HG03060 (cell line): ENCODE results near the gene NBPF3.

ENCODE experiments used
- ATAC-seq: cut with Tn5 transposase; IDR thresholded peaks from one replicate; pipeline ENCODE4 v1.9.1; 2021; ENCODE audit warnings: low read depth, moderate number of reproducible peaks; ENCODE audit not compliant: unreplicated experiment

The NBPF3 gene

DNA sequence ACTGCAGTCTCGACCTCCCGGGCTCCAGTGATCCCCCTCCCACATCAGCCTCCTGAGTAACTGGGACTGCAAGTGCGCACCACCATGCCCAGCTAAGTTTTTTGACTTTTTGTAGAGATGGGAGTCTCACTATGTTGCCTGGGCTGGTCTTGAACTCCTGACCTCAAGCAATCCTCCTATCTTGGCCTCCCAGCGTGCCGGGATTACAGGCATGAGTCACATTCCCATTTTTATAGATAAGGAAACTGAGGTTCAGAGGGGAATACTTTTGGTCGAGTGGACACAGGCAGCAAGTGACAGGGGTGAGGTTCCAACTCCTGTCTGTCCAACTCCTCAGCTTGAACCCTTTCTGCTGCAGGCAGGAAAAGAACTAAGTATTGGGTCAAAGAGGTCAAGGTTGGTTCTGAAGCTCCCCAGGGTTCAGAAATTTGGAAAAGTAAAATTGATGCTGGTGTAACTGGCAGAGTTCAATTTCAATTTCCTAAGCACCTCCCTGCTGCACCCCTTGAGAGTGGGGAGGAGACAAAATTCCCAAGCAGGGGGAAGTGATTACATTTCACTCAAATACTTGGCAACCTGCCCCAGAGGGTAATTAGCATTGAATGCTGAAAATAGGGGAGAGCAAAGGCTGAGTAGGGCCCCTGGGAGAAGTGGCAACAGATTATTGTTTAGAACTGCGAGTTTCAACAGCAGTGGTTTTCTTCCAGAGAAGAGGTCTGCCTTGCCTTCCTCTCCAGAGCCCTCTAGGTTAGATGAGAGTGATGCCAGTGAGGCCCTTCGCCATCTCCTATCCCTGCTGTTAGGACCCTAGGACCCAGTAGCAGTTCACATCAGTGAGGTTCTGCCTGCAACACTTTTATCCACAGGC lies 51.8 kb downstream of the NBPF3 start:
- no peak for ATAC-seq

GRCh38 chr1:21492356-21492625 lies 52.4 kb downstream of the NBPF3 start:
- no peak for ATAC-seq

- ATAC-seq, result no peak
Observed at GRCh38 chr1:21494196-21494595, 54.3 kb downstream of the NBPF3 start.

DNA sequence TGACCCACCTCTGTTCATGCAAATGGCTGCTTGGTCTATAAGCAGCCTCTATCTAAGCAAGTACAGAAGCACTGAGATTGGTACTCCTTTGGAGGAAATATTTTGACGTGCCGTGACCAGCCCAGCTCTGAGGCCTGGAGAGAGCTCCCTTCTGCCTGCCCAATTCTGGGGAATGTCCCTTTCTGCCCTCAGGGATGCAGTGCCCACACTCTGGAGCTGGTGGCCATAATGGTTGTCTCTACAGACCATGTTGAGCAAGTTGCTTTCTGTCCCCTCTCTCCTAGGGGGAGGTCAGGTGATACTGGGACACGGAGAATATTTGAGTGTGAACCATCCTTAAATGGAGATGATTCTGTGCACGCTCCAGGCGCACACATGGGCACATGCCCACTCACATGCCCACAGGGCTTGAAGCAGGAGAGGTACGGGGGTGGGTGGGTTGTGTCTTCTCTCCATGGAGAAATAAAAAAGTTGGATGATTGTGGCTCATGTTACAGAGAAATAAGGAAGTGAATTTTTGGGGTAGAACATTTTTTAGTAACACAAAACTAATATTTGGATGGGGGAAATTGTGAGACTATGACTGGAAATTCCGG lies 55.4 kb downstream of the NBPF3 start:
- ATAC-seq, result no peak

GRCh38 chr1:21496063-21496462 lies 56.1 kb downstream of the NBPF3 start:
- no peak for ATAC-seq

- no peak for ATAC-seq
Observed at GRCh38 chr1:21496886-21497285, 56.9 kb downstream of the NBPF3 start.

GRCh38 chr1:21497466-21498061 lies 57.6 kb downstream of the NBPF3 start:
- no peak for ATAC-seq

DNA sequence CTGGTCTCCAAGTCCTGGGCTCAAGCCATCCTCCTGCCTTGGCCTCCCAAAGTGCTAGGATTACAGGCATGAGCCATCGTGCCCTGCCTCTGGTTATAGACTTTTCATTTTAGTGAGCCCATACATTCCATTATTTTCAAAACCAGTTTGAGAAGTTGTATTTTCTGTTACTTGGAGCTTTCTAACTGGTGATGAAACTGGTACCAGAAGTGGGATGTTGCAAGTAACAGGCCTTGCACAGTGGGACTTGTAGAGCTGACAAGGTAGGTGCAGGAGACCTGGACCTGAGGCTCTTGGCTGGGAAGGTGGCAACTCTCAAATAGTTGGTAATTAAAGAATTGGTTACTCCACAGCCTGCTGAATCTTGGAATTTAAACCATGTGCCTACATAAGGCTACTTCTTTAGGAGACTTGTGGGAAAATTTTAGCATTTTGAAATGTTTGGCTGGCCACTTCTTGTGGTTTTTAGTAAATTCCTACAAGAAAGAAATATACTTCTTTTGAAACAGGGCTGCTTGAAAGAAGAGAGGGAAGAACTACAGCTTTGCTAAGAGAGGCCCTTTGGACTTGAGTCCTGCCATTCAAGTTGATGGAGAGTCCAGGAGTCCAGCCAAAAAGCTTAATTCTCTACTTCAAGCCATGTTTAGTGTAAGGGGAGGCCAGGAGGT lies 59.5 kb downstream of the NBPF3 start:
- ATAC-seq, result no peak

GRCh38 chr1:21503706-21504377 lies 63.9 kb downstream of the NBPF3 start:
- no peak for ATAC-seq

DNA sequence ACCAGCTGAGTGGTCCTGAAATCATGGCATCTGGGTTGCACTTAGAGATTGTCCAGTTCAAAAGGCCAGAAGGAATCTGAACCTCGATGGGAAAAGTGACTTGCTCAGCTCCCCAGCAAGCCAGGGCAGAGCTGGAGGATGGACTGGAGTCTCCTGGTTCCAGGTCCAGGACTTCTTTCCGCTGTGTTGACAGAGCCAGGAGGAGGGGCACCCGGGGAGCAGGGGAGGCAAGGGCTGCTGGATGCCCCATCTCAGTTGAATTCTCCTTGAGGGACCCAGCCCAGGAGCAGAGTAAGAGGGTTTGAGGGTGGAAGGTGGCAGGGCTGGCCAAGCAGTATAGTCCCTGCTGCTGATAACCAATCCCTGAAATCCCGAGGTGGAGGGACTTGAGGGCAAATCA lies 66.9 kb downstream of the NBPF3 start:
- no peak for ATAC-seq

- no peak for ATAC-seq
Observed at GRCh38 chr1:21507511-21508270, 67.8 kb downstream of the NBPF3 start.

DNA sequence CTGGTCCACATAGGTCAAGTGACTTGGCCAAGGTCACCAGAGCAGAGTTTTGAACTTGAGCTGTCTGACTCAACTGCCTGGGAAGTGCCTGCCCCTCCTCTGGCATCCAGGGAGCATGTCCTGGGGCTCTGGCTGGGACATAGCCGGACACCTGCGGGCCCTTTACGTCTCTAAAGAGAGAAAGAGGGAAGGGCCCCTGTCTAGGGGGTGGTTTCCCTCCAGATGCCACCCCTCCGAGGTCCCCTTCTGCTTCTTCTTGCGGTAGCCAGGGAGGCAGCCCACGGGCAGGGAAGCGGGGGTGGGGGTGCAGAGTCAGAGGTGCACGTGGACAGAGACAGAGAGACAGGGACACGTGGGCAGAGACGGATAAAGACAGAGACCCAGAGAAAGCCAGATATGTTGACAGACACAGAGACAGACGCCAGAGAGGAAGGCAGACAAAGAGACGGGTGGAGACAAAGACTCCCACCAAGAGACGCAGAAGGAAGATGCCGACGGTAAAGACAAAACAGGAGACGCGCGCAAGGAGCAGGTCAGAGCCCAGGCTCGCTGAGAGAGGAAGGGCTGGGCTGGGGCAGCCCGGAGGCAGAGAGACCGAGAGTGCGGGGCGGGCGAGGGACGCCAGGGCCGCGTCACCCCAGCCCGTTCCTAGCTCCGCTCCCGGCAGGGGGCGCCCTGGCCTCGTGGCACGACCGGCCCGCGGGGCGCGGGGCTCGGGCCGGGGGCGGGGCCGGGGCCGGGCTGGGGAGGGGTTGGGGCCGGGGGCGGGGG lies 68.8 kb downstream of the NBPF3 start:
- no peak for ATAC-seq

DNA sequence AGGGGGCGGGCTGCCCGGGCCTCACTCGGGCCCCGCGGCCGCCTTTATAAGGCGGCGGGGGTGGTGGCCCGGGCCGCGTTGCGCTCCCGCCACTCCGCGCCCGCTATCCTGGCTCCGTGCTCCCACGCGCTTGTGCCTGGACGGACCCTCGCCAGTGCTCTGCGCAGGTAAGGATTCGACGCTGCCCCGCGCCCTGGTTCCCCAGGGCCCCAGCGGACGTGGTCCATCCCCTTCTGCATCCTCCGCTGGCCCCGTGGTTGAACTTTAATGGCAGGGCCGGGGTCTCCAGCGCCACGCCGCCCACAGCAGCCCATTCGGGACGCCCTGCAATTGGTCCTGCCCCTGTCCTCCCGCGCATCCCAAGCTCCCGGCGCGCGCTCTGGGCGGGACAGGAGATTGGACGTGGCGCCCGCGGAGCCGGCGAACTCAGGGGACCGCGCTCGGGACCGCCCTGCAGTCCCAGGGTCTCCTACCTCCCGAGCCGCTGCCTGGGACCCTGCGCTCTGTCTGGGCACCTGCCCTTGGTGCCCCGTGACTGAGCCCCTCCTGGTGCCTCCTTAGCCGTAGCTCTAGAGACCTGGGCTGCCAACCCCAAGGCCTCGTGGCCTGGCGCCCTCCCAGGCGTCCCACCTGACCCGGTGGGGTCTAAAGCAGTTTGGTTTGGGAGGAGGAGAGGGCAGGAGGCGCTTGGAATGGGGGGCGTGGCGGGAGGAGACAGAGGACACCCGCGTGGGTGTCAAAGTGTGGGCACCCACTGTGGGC lies 69.6 kb downstream of the NBPF3 start, which contains the start of gene ALPL:
Gene ALPL, plus strand, starts transcription at position 73 of the 762 bp plus-strand sequence. CDS start 44,659 bp downstream, outside the sequence.
- ATAC-seq, result no peak

- no peak for ATAC-seq
Observed at GRCh38 chr1:21510113-21510493, 70.2 kb downstream of the NBPF3 start.

DNA sequence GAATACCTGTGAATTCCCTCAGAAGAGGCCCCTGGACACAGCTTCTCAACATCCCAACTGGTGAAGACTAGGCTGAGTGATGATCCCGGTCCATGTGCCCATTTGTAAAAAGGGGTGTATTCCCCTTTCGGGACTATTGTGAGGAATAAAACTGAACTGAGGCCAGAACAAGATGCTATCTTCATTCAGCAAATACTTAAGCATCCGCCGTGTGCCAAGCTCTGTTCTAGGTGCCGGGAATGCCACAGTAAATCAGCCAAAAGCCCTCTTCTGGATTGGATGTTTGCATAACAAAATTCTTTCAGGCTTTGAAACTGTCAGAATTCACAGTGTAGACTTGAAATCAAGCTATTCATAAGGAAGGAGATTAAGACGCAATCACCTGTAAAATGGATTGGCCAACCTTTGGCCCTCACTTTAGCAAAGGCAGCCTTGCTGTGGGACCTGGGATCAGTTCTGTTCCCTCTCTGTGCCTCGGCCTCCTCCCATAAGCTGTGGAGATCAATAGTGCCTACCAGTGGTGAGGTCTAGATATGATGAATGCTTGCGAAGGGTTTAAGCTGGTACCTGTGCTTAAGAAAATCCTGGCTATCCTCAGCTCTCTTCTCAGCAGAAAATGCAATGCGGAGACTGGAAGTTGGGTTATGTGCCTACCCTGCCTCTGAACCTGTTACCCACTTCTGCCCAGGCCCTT lies 71.1 kb downstream of the NBPF3 start:
- no peak for ATAC-seq

GRCh38 chr1:21511579-21512522 lies 71.9 kb downstream of the NBPF3 start:
- ATAC-seq, result no peak

- ATAC-seq, result no peak
Observed at GRCh38 chr1:21514245-21514644, 74.3 kb downstream of the NBPF3 start.
